ENCODE results near the gene CHRM5.
A peak's percentile ranks its signal among the peaks of the same experiment; 100 is the strongest.

The CHRM5 gene

DNA sequence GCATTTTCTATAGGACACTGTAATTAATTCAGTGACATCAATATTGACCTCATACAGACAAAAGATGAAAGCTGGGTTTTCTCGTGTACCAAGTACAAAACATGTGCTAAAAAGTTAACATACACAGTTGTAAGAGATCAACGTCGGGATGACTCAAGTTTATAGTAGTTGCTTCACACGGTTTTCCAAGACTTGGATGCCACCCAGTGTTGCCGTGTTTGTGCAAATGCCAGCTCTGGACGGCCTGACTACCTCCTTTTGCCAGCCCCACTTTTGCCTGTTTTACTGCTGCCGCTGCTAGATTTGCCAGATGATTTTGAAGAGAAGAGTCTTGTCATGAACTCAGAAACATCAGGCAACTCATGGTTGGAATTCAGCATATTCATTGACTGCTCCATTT is 115.8 kb downstream of the CHRM5 start:
- DNase-seq (ENCODE audit: extremely low read depth in 1 of 2, low read depth in 1 of 2) = no peak

DNA sequence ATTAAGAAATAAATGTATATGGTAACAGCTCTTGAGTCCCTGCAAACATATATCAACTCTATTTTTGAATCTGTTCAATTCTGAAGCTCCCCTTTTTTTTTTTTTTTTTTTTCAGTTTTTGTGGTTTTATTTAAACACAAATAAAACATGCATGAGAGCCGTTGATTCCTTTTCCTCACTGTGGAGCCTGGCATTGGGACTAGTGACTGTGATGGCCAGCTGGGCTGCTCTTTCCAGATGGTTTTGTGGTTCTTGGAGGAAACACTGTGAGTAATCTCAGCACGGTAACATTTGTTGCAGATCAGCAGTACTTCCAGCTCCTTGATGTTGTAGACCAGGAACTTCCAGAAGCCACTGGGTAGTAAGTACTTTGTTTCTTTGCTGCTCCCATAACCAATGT is 117.4 kb downstream of the CHRM5 start:
- no peak for DNase-seq (ENCODE audit: extremely low read depth in 1 of 2, low read depth in 1 of 2)

DNA sequence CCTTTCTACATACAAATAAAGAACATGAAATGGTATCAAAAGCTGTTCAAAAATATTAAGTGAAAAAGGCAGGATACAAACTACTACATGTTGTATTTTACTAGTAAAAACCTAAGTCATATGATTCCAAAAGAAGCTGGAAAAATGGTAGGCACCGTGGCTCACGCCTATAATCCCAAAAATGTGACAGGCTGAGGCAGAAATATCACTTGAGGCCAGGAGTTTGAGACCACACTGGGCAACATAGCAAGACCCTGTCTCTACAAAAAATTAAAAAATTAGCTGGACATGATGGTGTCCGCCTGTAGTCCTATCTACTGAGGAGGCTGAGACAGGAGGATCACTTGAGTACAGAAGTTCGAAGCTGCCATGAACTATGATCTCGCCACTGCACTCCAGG is 131.6 kb downstream of the CHRM5 start:
- DNase-seq (ENCODE audit: extremely low read depth in 1 of 2, low read depth in 1 of 2) = no peak

DNA sequence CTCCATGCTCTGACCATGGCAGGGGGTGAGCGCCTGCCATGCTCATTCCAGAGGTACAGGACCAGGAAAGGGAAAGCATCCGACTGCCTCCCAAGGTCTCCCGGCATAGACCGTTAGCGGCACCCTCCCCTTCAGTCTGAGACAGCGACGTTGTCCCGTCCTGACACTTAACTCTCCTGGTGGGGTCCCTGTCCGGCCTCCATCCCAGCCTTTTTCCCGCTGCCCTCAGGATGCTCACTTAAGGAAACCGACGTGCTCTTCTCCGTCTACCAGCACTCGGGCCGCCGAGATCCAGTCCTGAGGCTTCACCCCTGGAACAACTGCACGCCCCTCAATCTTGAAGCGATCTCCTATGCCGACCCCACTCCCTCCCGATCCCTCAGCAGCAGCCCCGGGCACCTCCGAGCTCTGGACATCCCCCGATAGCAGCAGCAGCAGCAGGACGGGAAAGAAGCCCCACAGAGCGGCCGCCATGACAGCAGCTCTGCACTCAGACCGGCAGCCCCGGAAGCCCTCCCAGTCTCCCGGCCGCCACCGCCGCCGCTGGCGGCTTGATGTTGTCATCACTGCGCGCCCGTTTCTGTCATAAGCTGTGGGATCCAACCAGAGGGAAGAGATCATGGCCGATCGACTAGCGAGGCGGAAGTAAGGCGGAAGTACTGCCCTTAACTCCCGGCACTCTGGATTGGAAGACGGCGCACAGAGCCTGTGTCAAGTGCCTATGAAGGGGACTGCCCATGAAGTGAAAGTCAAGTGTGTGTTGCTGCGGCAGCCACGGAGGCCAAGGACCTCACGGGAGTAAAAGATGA is 133.3 kb downstream of the CHRM5 start, which contains the start of the genes EMC7 and PGBD4:
TSS of gene EMC7 (minus strand) at position 497 of the 809 bp plus-strand sequence. CDS start at position 474, 23 bp downstream.
TSS of gene PGBD4 (plus strand) at position 718 of the 809 bp plus-strand sequence. CDS start 449 bp downstream, outside the sequence.
- DNase-seq (ENCODE audit: extremely low read depth in 1 of 2, low read depth in 1 of 2) = peak; percentile 98 to 99

DNA sequence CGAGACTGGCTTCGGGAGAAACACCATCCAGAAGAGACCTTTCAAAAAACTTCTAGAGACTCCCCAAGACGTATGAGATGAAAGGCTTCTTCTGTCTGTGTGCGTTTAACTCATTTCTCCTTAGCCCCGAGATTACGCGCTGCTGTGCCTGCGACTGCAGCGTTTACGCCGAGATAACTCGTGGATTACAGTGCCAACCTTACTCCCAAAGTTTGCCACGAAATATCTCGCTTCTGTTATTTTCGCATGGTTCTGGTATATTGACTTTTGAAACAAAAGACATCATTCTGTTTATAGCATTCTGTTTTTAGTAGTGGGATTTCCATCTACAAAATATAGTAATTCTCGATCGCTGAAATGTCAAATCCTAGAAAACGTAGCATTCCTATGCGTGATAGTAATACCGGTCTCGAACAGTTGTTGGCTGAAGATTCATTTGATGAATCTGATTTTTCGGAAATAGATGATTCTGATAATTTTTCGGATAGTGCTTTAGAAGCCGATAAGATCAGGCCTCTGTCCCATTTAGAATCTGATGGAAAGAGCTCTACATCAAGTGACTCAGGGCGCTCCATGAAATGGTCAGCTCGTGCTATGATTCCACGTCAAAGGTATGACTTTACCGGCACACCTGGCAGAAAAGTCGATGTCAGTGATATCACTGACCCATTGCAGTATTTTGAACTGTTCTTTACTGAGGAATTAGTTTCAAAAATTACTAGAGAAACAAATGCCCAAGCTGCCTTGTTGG is 134.1 kb downstream of the CHRM5 start:
- DNase-seq (ENCODE audit: extremely low read depth in 1 of 2, low read depth in 1 of 2) = no peak

DNA sequence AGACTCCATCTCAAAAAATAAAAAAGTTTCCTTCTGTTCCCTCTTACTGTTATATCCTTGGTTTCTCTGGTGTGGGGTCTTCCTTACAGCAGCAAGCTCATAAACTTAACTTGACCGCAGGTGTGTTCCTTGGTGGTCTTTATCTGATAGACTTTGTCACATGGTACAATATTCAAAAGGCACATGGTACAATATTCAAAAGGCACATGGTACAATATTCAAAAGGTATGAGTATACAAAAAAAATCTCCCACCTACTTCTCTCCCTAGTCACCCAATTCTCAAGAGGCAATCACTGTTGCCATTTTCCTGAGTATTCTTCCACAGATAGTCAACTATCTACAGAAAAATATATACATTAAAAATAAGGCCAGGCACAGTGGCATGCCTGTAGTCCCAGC is 138.1 kb downstream of the CHRM5 start:
- DNase-seq (ENCODE audit: extremely low read depth in 1 of 2, low read depth in 1 of 2) = no peak

DNA sequence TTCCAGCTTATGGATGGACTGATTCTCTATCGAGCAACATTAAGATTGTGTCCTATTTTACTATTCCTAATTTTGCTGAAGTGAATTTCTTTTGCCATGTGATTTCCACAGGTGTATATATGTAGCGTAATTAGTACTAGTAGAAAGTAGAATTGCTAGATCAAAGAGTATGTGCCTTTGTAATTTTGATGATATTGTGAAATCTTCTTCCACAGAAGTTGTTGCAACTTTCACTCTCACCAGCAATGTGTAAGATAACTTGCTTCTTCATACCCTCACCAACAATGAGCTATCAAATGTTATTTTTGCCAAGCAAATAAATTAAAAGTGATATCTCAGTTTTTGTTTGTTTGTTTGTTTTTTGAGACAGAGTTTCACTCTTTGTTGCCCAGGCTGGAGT is 139.0 kb downstream of the CHRM5 start:
- no peak for DNase-seq (ENCODE audit: extremely low read depth in 1 of 2, low read depth in 1 of 2)

DNA sequence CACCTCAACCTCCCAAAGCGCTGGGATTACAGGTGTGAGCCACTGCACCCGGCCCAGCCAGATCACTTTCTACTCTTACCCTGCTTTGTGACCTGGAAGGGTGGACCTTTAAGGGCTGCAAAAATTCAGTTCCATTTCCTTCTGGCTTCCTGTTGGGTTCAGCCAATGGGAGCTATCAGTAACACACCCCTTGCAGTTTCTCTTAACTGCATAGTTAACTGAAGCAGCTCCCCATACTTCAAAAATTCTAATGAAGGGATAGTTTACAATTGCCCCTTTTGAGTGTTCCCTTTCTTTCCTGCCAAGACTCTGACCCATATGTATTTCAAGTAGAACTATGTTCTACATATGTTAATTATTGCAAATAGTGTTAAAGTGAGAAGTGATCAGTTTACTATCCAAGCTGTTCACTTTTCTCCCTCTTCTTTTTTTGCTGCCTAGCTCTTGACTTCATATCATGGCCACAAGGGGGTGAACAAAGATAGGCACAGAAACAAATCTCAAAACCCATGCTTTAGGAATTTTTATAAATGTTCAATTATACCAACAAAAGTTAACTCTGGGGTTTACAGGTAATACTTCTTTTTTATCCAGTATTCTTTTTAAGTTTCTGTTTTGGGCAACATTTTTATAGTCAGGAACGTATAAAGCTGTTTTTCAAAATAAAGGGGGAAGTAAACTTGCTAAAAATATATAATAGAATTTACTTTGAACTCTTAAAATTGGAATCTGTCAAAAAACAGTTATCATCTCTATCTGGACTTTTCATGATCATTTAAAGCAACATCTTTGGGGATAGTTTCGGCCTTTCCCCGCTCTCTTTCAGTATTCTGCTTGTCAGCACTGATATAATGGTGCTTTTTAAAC is 141.7 kb downstream of the CHRM5 start:
- no peak for DNase-seq (ENCODE audit: extremely low read depth in 1 of 2, low read depth in 1 of 2)

DNA sequence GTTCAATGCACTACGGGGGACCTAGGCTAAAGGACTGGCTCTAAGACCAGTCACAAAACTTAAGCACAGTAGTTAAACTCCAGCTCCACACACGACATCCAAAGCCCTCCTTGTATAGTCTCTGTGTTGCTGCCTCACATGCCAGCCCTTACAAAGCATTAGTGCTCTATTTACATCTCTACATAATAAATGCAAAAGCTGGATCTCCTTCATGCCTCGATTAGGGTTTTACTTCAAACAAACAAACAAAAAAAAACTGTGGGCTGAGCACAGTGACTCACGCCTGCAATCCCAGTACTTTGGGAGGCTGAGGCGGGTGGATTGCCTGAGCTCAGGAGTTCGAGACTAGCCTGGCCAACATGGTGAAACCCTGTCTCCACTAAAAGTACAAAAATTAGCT is 143.2 kb downstream of the CHRM5 start:
- no peak for DNase-seq (ENCODE audit: extremely low read depth in 1 of 2, low read depth in 1 of 2)

DNA sequence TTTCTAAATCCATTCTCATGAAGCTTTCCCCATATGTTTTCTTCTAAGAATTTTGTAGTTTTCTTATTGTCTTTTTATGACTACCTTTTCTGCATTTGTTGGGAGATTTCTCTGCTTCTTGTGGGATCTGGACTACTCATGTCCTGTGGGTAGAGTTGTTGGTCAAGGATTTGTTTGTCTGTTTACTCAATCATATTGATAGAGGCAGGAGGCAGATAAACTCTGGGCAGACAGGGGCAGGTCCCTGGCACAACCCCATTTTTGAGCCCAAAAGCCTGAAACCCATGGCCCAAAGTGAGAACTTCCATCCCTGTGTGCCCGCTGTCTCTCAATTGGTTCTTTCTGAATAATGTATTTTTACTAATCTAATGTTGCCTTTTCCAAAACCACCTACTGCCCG is 145.9 kb downstream of the CHRM5 start:
- no peak for DNase-seq (ENCODE audit: extremely low read depth in 1 of 2, low read depth in 1 of 2)

DNA sequence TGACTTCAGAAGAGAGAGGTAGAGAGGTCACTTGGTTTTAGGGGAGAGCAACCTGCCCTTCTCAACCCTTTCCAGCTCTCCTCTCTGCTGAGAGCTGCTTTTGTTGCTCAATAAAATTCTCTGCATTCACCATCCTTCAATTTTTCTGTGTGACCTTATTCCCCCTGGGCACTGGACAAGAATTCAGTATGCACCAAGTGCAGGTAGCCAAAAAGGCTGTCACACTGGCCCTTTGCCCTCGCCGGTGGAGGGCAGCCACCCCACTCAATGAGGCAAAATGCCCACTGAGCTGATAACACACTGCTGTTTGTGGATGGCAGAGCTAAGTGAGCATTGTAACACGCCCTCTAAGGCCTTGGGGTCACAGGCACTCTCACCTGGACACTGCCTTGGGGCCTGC is 146.4 kb downstream of the CHRM5 start:
- DNase-seq (ENCODE audit: extremely low read depth in 1 of 2, low read depth in 1 of 2) = no peak

DNA sequence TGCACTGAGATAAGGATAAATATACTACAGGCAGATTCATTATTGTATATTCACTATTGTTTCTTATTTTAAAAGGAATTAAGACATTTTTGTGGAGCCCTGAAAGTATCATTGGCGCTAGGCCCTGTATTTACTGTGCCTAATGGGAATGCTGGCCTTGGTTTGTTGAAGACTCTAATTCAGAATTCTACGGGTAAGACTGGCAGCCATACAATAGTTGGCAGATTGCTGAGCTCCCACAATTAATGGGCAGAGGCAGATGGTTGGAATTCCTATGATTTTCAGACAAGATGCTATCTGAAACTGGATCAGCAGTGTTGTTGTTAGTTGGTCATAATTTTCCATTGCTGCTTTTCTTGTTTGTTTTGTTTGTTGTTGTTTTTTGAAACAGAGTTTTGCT is 148.3 kb downstream of the CHRM5 start:
- DNase-seq (ENCODE audit: extremely low read depth in 1 of 2, low read depth in 1 of 2) = no peak
